ENCODE results near the gene TTLL8.
A peak's percentile ranks its signal among the peaks of the same experiment; 100 is the strongest.

TTLL8 gene

DNA sequence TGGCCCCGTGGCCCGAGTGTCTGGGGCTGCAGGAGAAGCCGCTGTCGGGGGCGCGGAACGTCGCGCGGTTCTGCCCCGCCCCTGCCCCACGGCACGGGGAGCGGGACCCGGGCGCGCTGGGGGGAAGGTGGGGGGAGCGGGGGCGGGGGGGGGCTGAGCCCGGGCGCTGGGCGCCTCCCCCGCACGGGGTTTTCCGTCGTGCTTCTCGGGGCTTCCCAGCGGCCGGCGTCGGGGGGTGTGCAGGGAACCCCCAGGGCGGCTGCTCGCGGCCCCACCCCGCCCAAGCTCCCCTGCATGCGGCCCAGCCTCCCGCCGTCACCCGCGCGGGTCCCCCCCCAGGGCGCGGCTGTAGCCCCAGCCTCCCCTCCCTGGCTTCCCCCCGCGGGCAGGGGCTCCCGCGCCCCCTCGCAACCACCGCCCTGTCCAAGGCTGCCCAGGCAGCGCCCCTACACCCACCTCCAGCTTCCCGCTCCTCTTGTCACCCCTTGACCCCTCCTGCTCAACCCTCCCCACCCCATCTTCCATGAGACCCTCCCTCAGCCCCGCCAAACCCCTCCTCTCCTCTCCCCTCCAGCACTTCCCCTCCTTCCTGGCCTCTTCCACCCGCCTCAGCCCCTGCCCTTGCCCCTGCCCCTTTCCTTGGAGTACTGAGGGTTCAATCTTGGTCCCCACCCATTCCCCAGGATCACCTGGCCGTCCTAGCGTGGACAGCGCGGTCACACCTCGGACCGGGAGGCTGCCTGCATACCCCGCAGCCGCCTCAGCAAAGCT is 47.2 kb downstream of the TTLL8 start (continued):
- TF ChIP-seq SALL2 (tag by site-specific recombination; IDR thresholded peaks at IDR 0.05; ENCODE audit: borderline replicate concordance) = no peak
- TF ChIP-seq ZNF530 (tag by site-specific recombination; IDR thresholded peaks at IDR 0.05; ENCODE audit: low read depth) = no peak
- no peak for TF ChIP-seq PRDM2 (tag by site-specific recombination; IDR thresholded peaks at IDR 0.05; ENCODE audit: borderline replicate concordance)
- no peak for TF ChIP-seq ZNF791 (tag by site-specific recombination; IDR thresholded peaks at IDR 0.05)
- TF ChIP-seq ZBTB8A (tag by site-specific recombination; IDR thresholded peaks at IDR 0.05) = no peak

GRCh38 chr22:50009765-50010675 is 48.1 kb downstream of the TTLL8 start:
- TF ChIP-seq ZBTB17 (tag by site-specific recombination; IDR thresholded peaks at IDR 0.05) = no peak
- TF ChIP-seq BCL11A (tag by site-specific recombination; IDR thresholded peaks at IDR 0.05; ENCODE audit: low read depth) = peak; percentile 63; the same call in 1 of the 2 replicates
- TF ChIP-seq GLI4 (tag by site-specific recombination; IDR thresholded peaks at IDR 0.05) = no peak
- no peak for TF ChIP-seq ZBTB11 (tag by site-specific recombination; conservative IDR thresholded peaks at IDR 0.05; ENCODE audit: low read depth)
- ChIA-PET POLR2A (no interaction called here), CTCF (interaction anchor here (0.6 to 0.7 kb wide), 2 partner anchors 76 to 242 kb away, joined by 4 to 5 read pairs; no protein-coding TSS in a partner anchor)

GRCh38 chr22:50009251-50009650 is 48.8 kb downstream of the TTLL8 start:
- Histone ChIP-seq H3K27ac (ENCODE audit: extremely low read depth, low read depth, low read length) (no peak overlapping the region), H3K4me1 (ENCODE audit: control insufficient read depth, insufficient read depth, low read length) (peaks cover 4% of the 10 kb centered on the region), H3K4me3 (ENCODE audit: low read depth, low read length) (no peak overlapping the region), H3K9me3 (ENCODE audit: control insufficient read depth, insufficient read depth, low read depth, low read length) (no peaks in the 10 kb centered on the region), H3K36me3 (ENCODE audit: control insufficient read depth in 2 of 2, insufficient read depth in 1 of 2, low read length in 2 of 2) (no peaks in the 10 kb centered on the region)
- POLR2A ChIA-PET = no interaction called here
- CTCF ChIA-PET = interaction anchor here (0.6 to 0.7 kb wide), 3 partner anchors 76 to 285 kb away, joined by 4 to 5 read pairs (median 4); no protein-coding TSS in a partner anchor
- TF ChIP-seq ZSCAN16 (tag by site-specific recombination; IDR thresholded peaks at IDR 0.05) (no peak), ZNF596 (tag by site-specific recombination; IDR thresholded peaks at IDR 0.05) (no peak), ZBTB20 (tag by site-specific recombination; IDR thresholded peaks at IDR 0.05) (no peak), ZNF626 (tag by site-specific recombination; IDR thresholded peaks at IDR 0.05) (no peak), ZNF211 (tag by site-specific recombination; IDR thresholded peaks at IDR 0.05; ENCODE audit: low read depth) (no peak), ZFP69B (tag by site-specific recombination; IDR thresholded peaks at IDR 0.05) (no peak), ZSCAN5A (tag by site-specific recombination; IDR thresholded peaks at IDR 0.05) (no peak)
- TF ChIP-seq, protein P1, sequence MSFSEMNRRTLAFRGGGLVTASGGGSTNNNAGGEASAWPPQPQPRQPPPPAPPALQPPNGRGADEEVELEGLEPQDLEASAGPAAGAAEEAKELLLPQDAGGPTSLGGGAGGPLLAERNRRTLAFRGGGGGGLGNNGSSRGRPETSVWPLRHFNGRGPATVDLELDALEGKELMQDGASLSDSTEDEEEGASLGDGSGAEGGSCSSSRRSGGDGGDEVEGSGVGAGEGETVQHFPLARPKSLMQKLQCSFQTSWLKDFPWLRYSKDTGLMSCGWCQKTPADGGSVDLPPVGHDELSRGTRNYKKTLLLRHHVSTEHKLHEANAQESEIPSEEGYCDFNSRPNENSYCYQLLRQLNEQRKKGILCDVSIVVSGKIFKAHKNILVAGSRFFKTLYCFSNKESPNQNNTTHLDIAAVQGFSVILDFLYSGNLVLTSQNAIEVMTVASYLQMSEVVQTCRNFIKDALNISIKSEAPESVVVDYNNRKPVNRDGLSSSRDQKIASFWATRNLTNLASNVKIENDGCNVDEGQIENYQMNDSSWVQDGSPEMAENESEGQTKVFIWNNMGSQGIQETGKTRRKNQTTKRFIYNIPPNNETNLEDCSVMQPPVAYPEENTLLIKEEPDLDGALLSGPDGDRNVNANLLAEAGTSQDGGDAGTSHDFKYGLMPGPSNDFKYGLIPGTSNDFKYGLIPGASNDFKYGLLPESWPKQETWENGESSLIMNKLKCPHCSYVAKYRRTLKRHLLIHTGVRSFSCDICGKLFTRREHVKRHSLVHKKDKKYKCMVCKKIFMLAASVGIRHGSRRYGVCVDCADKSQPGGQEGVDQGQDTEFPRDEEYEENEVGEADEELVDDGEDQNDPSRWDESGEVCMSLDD (tag by site-specific recombination; IDR thresholded peaks at IDR 0.05) = no peak

More at GRCh38 chr22:50009765-50010675, 48.1 kb downstream of the TTLL8 start:
- H3K36me3 ChIP-seq (ENCODE audit: control insufficient read depth in 2 of 2, insufficient read depth in 1 of 2, low read length in 2 of 2) = no peaks in the 10 kb centered on the region
- H3K4me3 ChIP-seq (ENCODE audit: low read depth, low read length) = no peak overlapping the region
- no peak overlapping the region for H3K27ac ChIP-seq (ENCODE audit: extremely low read depth, low read depth, low read length)
- peaks cover 4% of the 10 kb centered on the region for H3K4me1 ChIP-seq (ENCODE audit: control insufficient read depth, insufficient read depth, low read length)
- H3K9me3 ChIP-seq (ENCODE audit: control insufficient read depth, insufficient read depth, low read depth, low read length) = no peaks in the 10 kb centered on the region

Measured in HEK293 (cell line).